ENCODE results near the gene DUSP22. TPM values are rescaled to one million over a fixed set of nuclear protein-coding genes. Genes with fewer than 3 reads are reported as not detected.
"Not testable (repeated sequence)": the region's sequence is repeated elsewhere in the genome, so short reads cannot be mapped to it uniquely, and the experiment has no call there.

The DUSP22 gene
- total RNA-seq, 1 experiment from 2014 or later: 25.0 TPM

DNA sequence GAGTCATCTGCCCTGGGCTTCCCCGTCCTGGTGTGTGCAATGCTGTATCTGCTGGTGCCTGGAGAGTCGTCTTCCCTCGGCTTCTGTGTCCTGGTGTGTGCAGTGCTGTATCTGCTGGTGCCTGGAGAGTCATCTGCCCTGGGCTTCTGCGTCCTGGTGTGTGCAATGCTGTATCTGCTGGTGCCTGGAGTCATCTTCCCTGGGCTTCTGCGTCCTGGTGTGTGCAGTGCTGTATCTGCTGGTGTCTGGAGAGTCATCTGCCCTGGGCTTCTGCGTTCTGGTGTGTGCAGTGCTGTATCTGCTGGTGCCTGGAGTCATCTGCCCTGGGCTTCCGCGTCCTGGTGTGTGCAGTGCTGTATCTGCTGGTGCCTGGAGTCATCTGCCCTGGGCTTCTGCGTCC lies 33.8 kb downstream of the DUSP22 start:
- not testable (repeated sequence) for H2BK12ac ChIP-seq (ENCODE audit: insufficient read length, low read depth, low read length); H4K8ac ChIP-seq (replicated peaks; ENCODE audit: insufficient read length, low read depth, low read length); H3K4ac ChIP-seq (ENCODE audit: low read depth, low read length); H3K14ac ChIP-seq (ENCODE audit: insufficient read depth, low read length); H3K27me3 ChIP-seq (ENCODE audit: insufficient read depth, low read length); H3K4me2 ChIP-seq (ENCODE audit: insufficient read depth, insufficient read length, low read length); H2BK5ac ChIP-seq (ENCODE audit: insufficient read length, low read length); H2BK120ac ChIP-seq (ENCODE audit: low read depth, low read length, poor library complexity, severe bottlenecking); H3K23me2 ChIP-seq (ENCODE audit: insufficient read length, low read depth, low read length, poor library complexity, severe bottlenecking); H3T11ph ChIP-seq (ENCODE audit: low read length); H4K5ac ChIP-seq (ENCODE audit: insufficient read length, low read depth, low read length); H4K91ac ChIP-seq (ENCODE audit: insufficient read length, low read depth, low read length); H3K4me1 ChIP-seq (ENCODE audit: insufficient read depth, low read length); H2AFZ ChIP-seq (ENCODE audit: low read length); H3K27ac Mint-ChIP-seq; H3K23ac ChIP-seq (ENCODE audit: insufficient read length, low read depth, low read length); DNase-seq; H3K79me1 ChIP-seq (ENCODE audit: insufficient read depth, low read depth, low read length, poor library complexity, severe bottlenecking); H4K20me1 ChIP-seq (ENCODE audit: control insufficient read depth, insufficient read depth, insufficient read length); H2BK15ac ChIP-seq (ENCODE audit: low read depth, low read length); H3K27ac ChIP-seq (ENCODE audit: insufficient read length, low read depth, low read length); H3K79me2 ChIP-seq (ENCODE audit: insufficient read depth, low read length); H3K9ac ChIP-seq (ENCODE audit: extremely low read depth, insufficient read length, low read length); H3K18ac ChIP-seq (ENCODE audit: insufficient read length, low read depth, low read length); H2BK20ac ChIP-seq (ENCODE audit: low read depth, low read length, poor library complexity, severe bottlenecking); H3K27me3 Mint-ChIP-seq (ENCODE audit: low read depth); H3K56ac ChIP-seq (ENCODE audit: insufficient read length, low read depth, low read length); H3K4me3 Mint-ChIP-seq; H2AK5ac ChIP-seq (ENCODE audit: insufficient read length, low read length); H3K4me1 Mint-ChIP-seq
- no CpG with 5 or more reads among the region's 9 CpGs for WGBS (ENCODE audit: extremely low coverage, insufficient read length, low lambda C conversion rate)
- H3K9me3 Mint-ChIP-seq: peaks cover 0 to 24% of the 10 kb centered on the region in 2 experiments
- H3K9me3 ChIP-seq (ENCODE audit: control insufficient read depth, low read depth, low read length): peaks cover 64% of the 10 kb centered on the region
- peaks cover 11 to 19% (median 15%) of the 10 kb centered on the region in 3 experiments; a peak in 5 of 7 replicates for H3K36me3 Mint-ChIP-seq (ENCODE audit: insufficient read depth in 1 of 3, low read depth in 3 of 3)

All from H9 (cell line).